WTC11 (cell line): ENCODE data around the gene KBTBD13. TPM values are rescaled to one million over a fixed set of nuclear protein-coding genes. Genes with fewer than 3 reads are reported as not detected.
A peak's percentile ranks its signal among the peaks of the same experiment; 100 is the strongest.

Source experiments
- ATAC-seq: fragments of 200-7000 bp; cut with Tn5 transposase; 2 replicates; pipeline ENCODE4 v1.10.0; 2021; ENCODE audit warnings: mild to moderate bottlenecking, moderate library complexity
- CTCF ChIA-PET: fragments of 300-600 bp; sonication (Branson Sonifier 250); formaldehyde crosslinking; loops from one replicate; lab custom pipeline; 2021; ENCODE audit warnings: antibody characterized with exemption; lab: Charles Lee
- POLR2A ChIA-PET: fragments of 350-600 bp; sonication (Branson Sonifier 250); formaldehyde crosslinking; loops from one replicate; lab custom pipeline; 2021; ENCODE audit warnings: antibody characterized with exemption; lab: Charles Lee
- DNase-seq: peaks from one replicate; pipeline ENCODE4 v3.0.0; 2021; ENCODE audit warnings: low spot score
- H3K27ac Mint-ChIP-seq: 2 replicates; pipeline ENCODE4 v1.8.0; 2021; ENCODE audit warnings: mixed read lengths
- H3K27me3 Mint-ChIP-seq: 2 replicates; pipeline ENCODE4 v1.8.0; 2021; ENCODE audit warnings: low read depth, mild to moderate bottlenecking, moderate library complexity, mixed read lengths
- H3K36me3 Mint-ChIP-seq: 2 replicates; pipeline ENCODE4 v1.8.0; 2021; ENCODE audit warnings: mixed read lengths
- H3K4me1 Mint-ChIP-seq: 2 replicates; pipeline ENCODE4 v1.8.0; 2022; ENCODE audit warnings: mixed read lengths
- H3K4me3 Mint-ChIP-seq: 2 replicates; pipeline ENCODE4 v1.8.0; 2021; ENCODE audit warnings: mild to moderate bottlenecking, moderate library complexity, mixed read lengths
- H3K9me3 Mint-ChIP-seq: 2 replicates; pipeline ENCODE4 v1.8.0; 2021; ENCODE audit warnings: mixed read lengths
- ATF1 ChIP-seq: sonication (generic); formaldehyde crosslinking; IDR thresholded peaks from 2 replicates; pipeline ENCODE4 v1.8.1; 2023; ENCODE audit warnings: mild to moderate bottlenecking, moderate library complexity, missing genetic modification reagents
- FOXK1 ChIP-seq: sonication (generic); formaldehyde crosslinking; IDR thresholded peaks from 2 replicates; pipeline ENCODE4 v1.8.0; 2022; ENCODE audit warnings: mild to moderate bottlenecking, moderate library complexity, missing genetic modification reagents
- NR3C1 ChIP-seq: sonication (generic); formaldehyde crosslinking; conservative IDR thresholded peaks from 2 replicates; pipeline ENCODE4 v1.8.1; 2023; ENCODE audit warnings: low read depth, mild to moderate bottlenecking, missing genetic modification reagents
- PRRX2 ChIP-seq: fragments of 250-450 bp; sonication (Bioruptor Pico); IDR thresholded peaks from 2 replicates; pipeline ENCODE4 v1.8.0; 2021; ENCODE audit warnings: mild to moderate bottlenecking
- SMAD4 ChIP-seq: sonication (generic); formaldehyde crosslinking; IDR thresholded peaks from 2 replicates; pipeline ENCODE4 v1.8.0; 2022; ENCODE audit warnings: mild to moderate bottlenecking, missing genetic modification reagents
- TCF7 ChIP-seq: sonication (generic); formaldehyde crosslinking; IDR thresholded peaks from 2 replicates; pipeline ENCODE4 v1.8.0; 2022; ENCODE audit warnings: mild to moderate bottlenecking, low read depth, missing genetic modification reagents, moderate library complexity
- TEAD4 ChIP-seq: sonication (generic); formaldehyde crosslinking; IDR thresholded peaks from 2 replicates; pipeline ENCODE4 v1.8.0; 2022; ENCODE audit warnings: mild to moderate bottlenecking, missing genetic modification reagents
- ZNF232 ChIP-seq: sonication (generic); formaldehyde crosslinking; IDR thresholded peaks from 2 replicates; pipeline ENCODE4 v1.8.0; 2022; ENCODE audit warnings: mild to moderate bottlenecking, missing genetic modification reagents
- ZNF317 ChIP-seq: sonication (generic); formaldehyde crosslinking; IDR thresholded peaks from 2 replicates; pipeline ENCODE4 v1.8.1; 2023; ENCODE audit warnings: low read depth, mild to moderate bottlenecking, moderate library complexity, missing genetic modification reagents, borderline replicate concordance
- ZNF671 ChIP-seq: fragments of 250-450 bp; sonication (Bioruptor Pico); IDR thresholded peaks from 2 replicates; pipeline ENCODE4 v1.8.0; 2021; ENCODE audit warnings: mild to moderate bottlenecking
- total RNA-seq: library from RNA; stranded (reverse); gene quantifications from 3 replicates; pipeline ENCODE4 v1.2.3, GENCODE V29; 2021
- TF ChIP-seq, protein P1 (sequence below): sonication (generic); formaldehyde crosslinking; IDR thresholded peaks from 2 replicates; pipeline ENCODE4 v1.8.1; 2022; ENCODE audit warnings: mild to moderate bottlenecking, moderate library complexity, missing genetic modification reagents
- TF ChIP-seq, protein P2 (sequence below): fragments of 250-450 bp; sonication (Bioruptor Pico); IDR thresholded peaks from 2 replicates; pipeline ENCODE4 v1.9.0; 2021; ENCODE audit warnings: mild to moderate bottlenecking
- TF ChIP-seq, protein P3 (sequence below): sonication (generic); formaldehyde crosslinking; IDR thresholded peaks from 2 replicates; pipeline ENCODE4 v1.8.1; 2023; ENCODE audit warnings: mild to moderate bottlenecking, moderate library complexity, missing genetic modification reagents
- TF ChIP-seq, protein P4 (sequence below): sonication (generic); formaldehyde crosslinking; IDR thresholded peaks from 2 replicates; pipeline ENCODE4 v1.8.0; 2023; ENCODE audit warnings: missing genetic modification reagents, mild to moderate bottlenecking, borderline replicate concordance
- TF ChIP-seq, protein P5 (sequence below): sonication (generic); formaldehyde crosslinking; IDR thresholded peaks from 2 replicates; pipeline ENCODE4 v1.8.1; 2022; ENCODE audit warnings: missing genetic modification reagents, borderline replicate concordance

The KBTBD13 gene
- total RNA-seq, 1 experiment from 2014 or later: not detected

DNA sequence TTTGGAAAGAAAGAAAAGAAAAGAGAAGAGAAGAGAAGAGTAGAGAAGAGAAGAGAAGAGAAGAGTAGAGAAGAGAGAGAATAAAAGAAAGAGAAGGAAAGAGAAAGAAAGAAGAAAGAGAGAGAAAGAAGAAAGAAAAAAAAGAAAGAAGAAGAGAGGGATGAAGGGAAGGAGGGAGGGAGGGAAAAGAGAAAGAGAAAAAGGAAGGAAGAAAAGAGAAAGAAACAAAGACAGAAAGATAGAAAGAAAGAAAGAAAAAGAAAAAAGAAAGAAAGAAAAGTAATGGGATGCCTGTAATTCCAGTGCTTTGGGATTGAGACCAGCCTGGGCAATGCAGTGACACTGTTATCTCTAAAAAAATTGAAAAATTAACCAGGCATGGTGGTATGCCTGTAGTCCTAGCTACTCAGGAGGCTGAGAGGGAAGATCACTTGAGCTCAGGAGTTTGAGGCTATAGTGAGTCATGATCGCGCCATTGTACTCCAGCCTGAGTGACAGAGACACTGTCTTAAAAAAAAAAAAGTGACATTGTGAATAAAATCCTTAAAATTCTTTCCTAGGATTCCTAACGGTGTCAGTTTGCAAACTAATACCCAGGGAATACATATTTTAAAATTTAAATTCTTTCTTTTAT lies 10.4 kb upstream of the KBTBD13 start:
- H3K27ac Mint-ChIP-seq: no peak overlapping the region
- 0 out of 2 replicates have a peak overlapping the region, but pooled peaks have one; percentile 76 for H3K4me3 Mint-ChIP-seq
- CTCF ChIA-PET: interaction anchor here (1.0 to 20.3 kb wide), 8 partner anchors 11 to 220 kb away, joined by 3 to 292 read pairs (median 29); partner anchors contain the start of gene KBTBD13

DNA sequence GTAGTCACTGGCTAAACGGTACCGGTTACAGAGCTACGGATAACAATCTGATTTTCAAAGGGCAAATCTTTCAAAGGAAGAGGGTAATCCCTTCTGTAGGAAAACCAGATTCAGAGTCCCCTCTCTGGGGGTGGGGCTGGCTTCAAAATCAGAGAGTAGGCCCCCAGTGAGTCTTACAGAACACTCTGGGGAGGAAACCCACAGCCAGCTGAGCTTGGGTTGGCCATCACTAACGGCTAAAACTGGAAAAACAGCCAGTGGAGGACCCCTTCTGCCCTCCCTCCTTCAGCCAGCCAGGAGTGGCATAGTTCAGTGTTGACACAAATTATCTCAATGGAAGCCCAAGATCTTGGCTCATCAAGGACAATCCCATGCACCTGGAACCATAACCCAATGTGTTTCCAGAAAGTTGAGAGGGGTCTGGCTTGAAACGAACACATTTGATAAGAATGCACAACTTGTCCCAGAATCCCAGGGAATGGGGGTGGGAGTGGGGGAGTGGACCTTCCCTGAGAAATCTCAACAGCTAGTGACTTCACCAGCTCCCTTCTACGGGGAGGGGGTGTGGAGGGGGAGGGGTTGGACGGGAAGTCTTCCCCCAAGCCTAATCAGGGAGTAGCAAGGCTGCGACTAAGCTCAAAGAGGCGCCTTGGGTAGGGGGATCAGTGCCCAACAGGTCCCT lies 9.8 kb upstream of the KBTBD13 start:
- CTCF ChIA-PET: interaction anchor here (0.5 to 20.3 kb wide), 10 partner anchors 11 to 219 kb away, joined by 3 to 292 read pairs (median 6); partner anchors contain the start of gene KBTBD13
- ATAC-seq (no peak; the same call in 1 of the 2 replicates), DNase-seq (peak; percentile 29)
- H3K4me3 Mint-ChIP-seq: peak overlapping the region; percentile 76
- H3K36me3 Mint-ChIP-seq: no peaks in the 10 kb centered on the region
- no peak overlapping the region for H3K27ac Mint-ChIP-seq
- TF ChIP-seq NR3C1 (CRISPR knock-in tag) (no peak), TEAD4 (CRISPR knock-in tag) (no peak), PRRX2 (no peak), SMAD4 (no peak), TCF7 (no peak), ZNF671 (CRISPR knock-in tag) (no peak), ZNF232 (CRISPR knock-in tag) (no peak), ZNF317 (no peak), FOXK1 (CRISPR knock-in tag) (no peak)
- TF ChIP-seq, protein P1, sequence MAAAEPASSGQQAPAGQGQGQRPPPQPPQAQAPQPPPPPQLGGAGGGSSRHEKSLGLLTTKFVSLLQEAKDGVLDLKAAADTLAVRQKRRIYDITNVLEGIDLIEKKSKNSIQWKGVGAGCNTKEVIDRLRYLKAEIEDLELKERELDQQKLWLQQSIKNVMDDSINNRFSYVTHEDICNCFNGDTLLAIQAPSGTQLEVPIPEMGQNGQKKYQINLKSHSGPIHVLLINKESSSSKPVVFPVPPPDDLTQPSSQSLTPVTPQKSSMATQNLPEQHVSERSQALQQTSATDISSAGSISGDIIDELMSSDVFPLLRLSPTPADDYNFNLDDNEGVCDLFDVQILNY (CRISPR knock-in tag): no peak
- TF ChIP-seq, protein P2, sequence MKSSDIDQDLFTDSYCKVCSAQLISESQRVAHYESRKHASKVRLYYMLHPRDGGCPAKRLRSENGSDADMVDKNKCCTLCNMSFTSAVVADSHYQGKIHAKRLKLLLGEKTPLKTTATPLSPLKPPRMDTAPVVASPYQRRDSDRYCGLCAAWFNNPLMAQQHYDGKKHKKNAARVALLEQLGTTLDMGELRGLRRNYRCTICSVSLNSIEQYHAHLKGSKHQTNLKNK (CRISPR knock-in tag): no peak
- TF ChIP-seq, protein P3, sequence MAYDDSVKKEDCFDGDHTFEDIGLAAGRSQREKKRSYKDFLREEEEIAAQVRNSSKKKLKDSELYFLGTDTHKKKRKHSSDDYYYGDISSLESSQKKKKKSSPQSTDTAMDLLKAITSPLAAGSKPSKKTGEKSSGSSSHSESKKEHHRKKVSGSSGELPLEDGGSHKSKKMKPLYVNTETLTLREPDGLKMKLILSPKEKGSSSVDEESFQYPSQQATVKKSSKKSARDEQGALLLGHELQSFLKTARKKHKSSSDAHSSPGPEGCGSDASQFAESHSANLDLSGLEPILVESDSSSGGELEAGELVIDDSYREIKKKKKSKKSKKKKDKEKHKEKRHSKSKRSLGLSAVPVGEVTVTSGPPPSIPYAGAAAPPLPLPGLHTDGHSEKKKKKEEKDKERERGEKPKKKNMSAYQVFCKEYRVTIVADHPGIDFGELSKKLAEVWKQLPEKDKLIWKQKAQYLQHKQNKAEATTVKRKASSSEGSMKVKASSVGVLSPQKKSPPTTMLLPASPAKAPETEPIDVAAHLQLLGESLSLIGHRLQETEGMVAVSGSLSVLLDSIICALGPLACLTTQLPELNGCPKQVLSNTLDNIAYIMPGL (CRISPR knock-in tag): no peak
- H3K4me1 Mint-ChIP-seq: peaks cover 33% of the 10 kb centered on the region
- POLR2A ChIA-PET: interaction anchor here (1.0 to 2.7 kb wide), 4 partner anchors 10 to 36 kb away, joined by 3 to 12 read pairs (median 8); no protein-coding TSS in a partner anchor
- H3K27me3 Mint-ChIP-seq: peaks cover 21% of the 10 kb centered on the region
- no peaks in the 10 kb centered on the region for H3K9me3 Mint-ChIP-seq

More for the DNA sequence above, 10.4 kb upstream of the KBTBD13 start:
- DNase-seq (no peak), ATAC-seq (no peak)
- H3K4me1 Mint-ChIP-seq: peaks cover 26% of the 10 kb centered on the region
- peaks cover 21% of the 10 kb centered on the region for H3K27me3 Mint-ChIP-seq
- H3K36me3 Mint-ChIP-seq: no peaks in the 10 kb centered on the region
- H3K9me3 Mint-ChIP-seq: no peaks in the 10 kb centered on the region
- POLR2A ChIA-PET: interaction anchor here (2.4 to 2.7 kb wide), 2 partner anchors 17 to 36 kb away, joined by 11 to 12 read pairs; no protein-coding TSS in a partner anchor
- TF ChIP-seq, protein P4, sequence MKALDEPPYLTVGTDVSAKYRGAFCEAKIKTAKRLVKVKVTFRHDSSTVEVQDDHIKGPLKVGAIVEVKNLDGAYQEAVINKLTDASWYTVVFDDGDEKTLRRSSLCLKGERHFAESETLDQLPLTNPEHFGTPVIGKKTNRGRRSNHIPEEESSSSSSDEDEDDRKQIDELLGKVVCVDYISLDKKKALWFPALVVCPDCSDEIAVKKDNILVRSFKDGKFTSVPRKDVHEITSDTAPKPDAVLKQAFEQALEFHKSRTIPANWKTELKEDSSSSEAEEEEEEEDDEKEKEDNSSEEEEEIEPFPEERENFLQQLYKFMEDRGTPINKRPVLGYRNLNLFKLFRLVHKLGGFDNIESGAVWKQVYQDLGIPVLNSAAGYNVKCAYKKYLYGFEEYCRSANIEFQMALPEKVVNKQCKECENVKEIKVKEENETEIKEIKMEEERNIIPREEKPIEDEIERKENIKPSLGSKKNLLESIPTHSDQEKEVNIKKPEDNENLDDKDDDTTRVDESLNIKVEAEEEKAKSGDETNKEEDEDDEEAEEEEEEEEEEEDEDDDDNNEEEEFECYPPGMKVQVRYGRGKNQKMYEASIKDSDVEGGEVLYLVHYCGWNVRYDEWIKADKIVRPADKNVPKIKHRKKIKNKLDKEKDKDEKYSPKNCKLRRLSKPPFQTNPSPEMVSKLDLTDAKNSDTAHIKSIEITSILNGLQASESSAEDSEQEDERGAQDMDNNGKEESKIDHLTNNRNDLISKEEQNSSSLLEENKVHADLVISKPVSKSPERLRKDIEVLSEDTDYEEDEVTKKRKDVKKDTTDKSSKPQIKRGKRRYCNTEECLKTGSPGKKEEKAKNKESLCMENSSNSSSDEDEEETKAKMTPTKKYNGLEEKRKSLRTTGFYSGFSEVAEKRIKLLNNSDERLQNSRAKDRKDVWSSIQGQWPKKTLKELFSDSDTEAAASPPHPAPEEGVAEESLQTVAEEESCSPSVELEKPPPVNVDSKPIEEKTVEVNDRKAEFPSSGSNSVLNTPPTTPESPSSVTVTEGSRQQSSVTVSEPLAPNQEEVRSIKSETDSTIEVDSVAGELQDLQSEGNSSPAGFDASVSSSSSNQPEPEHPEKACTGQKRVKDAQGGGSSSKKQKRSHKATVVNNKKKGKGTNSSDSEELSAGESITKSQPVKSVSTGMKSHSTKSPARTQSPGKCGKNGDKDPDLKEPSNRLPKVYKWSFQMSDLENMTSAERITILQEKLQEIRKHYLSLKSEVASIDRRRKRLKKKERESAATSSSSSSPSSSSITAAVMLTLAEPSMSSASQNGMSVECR: no peak
- TF ChIP-seq, protein P5, sequence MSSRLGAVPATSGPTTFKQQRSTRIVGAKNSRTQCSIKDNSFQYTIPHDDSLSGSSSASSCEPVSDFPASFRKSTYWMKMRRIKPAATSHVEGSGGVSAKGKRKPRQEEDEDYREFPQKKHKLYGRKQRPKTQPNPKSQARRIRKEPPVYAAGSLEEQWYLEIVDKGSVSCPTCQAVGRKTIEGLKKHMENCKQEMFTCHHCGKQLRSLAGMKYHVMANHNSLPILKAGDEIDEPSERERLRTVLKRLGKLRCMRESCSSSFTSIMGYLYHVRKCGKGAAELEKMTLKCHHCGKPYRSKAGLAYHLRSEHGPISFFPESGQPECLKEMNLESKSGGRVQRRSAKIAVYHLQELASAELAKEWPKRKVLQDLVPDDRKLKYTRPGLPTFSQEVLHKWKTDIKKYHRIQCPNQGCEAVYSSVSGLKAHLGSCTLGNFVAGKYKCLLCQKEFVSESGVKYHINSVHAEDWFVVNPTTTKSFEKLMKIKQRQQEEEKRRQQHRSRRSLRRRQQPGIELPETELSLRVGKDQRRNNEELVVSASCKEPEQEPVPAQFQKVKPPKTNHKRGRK (CRISPR knock-in tag): peak; percentile 93; the same call in 1 of the 2 replicates
- no peak for TF ChIP-seq ATF1 (CRISPR knock-in tag)
